ENCODE measurements around the gene TMED9. TPM values are rescaled to one million over a fixed set of nuclear protein-coding genes. Genes with fewer than 3 reads are reported as not detected.

Gene TMED9
- polyA plus RNA-seq, 1 donor (not counting 4 experiments of a cell fraction or from before 2014, with no cell fraction given): 247 TPM

DNA sequence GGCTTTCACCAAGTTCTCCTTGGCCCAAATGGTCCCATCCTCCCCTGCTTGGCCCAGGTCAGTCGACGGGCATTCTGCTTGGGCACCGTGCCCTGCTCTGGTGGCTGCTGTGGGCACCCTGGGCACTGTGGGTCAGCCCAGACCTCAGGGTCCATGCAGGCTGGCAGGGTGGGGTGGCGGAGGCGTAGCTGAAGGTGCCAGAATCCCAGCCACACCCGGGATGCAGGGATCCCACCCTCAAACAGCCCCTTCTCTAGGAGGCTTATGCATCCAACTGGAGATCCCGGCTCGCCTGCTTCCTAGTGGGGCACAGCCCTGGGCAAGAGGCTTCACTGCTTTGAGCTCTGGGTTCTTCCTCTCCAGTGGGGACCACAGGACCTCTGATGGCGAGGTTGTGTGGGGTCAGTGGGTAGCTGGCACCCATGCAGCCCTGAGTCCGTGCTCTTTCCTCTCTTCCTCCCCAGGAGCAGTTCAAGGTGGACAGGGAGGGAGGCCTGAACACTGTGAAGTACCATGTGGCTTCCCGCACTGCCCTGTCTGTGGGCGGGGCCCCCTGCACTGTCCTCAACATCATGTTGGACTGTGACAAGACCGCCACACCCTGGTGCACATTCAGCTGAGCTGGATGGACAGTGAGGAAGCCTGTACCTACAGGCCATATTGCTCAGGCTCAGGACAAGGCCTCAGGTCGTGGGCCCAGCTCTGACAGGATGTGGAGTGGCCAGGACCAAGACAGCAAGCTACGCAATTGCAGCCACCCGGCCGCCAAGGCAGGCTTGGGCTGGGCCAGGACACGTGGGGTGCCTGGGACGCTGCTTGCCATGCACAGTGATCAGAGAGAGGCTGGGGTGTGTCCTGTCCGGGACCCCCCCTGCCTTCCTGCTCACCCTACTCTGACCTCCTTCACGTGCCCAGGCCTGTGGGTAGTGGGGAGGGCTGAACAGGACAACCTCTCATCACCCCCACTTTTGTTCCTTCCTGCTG is 17.4 kb downstream of the TMED9 start:
- Histone ChIP-seq H3K4me2 (ENCODE audit: control insufficient read depth, extremely low read depth, insufficient read depth, low read depth, low read length) (no peak overlapping the region), H4K20me1 (ENCODE audit: control insufficient read depth, extremely low read depth, insufficient read depth, low read length) (no peaks in the 10 kb centered on the region), H3K9me1 (ENCODE audit: control insufficient read depth, extremely low read depth, insufficient read depth, low read length) (no peaks in the 10 kb centered on the region), H3K27me3 (ENCODE audit: control insufficient read depth, extremely low read depth, insufficient read depth, low read length) (no peaks in the 10 kb centered on the region), H3K4me3 (ENCODE audit: control insufficient read depth in 2 of 3, extremely low read depth in 1 of 3, insufficient read depth in 2 of 3, low read depth in 1 of 3, low read length in 3 of 3) (no peak overlapping the region), H3K9me3 (ENCODE audit: control insufficient read depth, low read depth, low read length) (no peaks in the 10 kb centered on the region), H2AFZ (ENCODE audit: control insufficient read depth, low read length) (no peak overlapping the region), H3K36me3 (ENCODE audit: control insufficient read depth in 2 of 2, extremely low read depth in 1 of 2, insufficient read depth in 2 of 2, low read length in 2 of 2) (peaks cover 4 to 22% of the 10 kb centered on the region in 2 experiments), H3K79me2 (ENCODE audit: control insufficient read depth, insufficient read depth, low read length) (no peaks in the 10 kb centered on the region), H3K27ac (ENCODE audit: control insufficient read depth, insufficient read depth, low read length) (no peak overlapping the region), H3K4me1 (ENCODE audit: control insufficient read depth, extremely low read depth, insufficient read depth, low read length) (no peaks in the 10 kb centered on the region), H3K9ac (ENCODE audit: control insufficient read depth, extremely low read depth, insufficient read depth, low read length) (no peak overlapping the region)
- TF ChIP-seq EZH2 (IDR thresholded peaks at IDR 0.05; ENCODE audit: low read length): no peak
- TF ChIP-seq, protein P1, sequence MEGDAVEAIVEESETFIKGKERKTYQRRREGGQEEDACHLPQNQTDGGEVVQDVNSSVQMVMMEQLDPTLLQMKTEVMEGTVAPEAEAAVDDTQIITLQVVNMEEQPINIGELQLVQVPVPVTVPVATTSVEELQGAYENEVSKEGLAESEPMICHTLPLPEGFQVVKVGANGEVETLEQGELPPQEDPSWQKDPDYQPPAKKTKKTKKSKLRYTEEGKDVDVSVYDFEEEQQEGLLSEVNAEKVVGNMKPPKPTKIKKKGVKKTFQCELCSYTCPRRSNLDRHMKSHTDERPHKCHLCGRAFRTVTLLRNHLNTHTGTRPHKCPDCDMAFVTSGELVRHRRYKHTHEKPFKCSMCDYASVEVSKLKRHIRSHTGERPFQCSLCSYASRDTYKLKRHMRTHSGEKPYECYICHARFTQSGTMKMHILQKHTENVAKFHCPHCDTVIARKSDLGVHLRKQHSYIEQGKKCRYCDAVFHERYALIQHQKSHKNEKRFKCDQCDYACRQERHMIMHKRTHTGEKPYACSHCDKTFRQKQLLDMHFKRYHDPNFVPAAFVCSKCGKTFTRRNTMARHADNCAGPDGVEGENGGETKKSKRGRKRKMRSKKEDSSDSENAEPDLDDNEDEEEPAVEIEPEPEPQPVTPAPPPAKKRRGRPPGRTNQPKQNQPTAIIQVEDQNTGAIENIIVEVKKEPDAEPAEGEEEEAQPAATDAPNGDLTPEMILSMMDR (optimal IDR thresholded peaks at IDR 0.05 in 1 of 3, IDR thresholded peaks at IDR 0.05 in 1 of 3, conservative IDR thresholded peaks at IDR 0.05 in 1 of 3; ENCODE audit: extremely low read depth in 1 of 3, insufficient read depth in 2 of 3, low read length in 3 of 3): no peak
- no peak for DNase-seq (ENCODE audit: low read depth, low spot score)
- dilution Hi-C loops (cut with MboI; ENCODE audit: extremely low pct_ligation_motif_present, low sequenced_read_pairs): no loop called here
- no peak for FAIRE-seq

DNA sequence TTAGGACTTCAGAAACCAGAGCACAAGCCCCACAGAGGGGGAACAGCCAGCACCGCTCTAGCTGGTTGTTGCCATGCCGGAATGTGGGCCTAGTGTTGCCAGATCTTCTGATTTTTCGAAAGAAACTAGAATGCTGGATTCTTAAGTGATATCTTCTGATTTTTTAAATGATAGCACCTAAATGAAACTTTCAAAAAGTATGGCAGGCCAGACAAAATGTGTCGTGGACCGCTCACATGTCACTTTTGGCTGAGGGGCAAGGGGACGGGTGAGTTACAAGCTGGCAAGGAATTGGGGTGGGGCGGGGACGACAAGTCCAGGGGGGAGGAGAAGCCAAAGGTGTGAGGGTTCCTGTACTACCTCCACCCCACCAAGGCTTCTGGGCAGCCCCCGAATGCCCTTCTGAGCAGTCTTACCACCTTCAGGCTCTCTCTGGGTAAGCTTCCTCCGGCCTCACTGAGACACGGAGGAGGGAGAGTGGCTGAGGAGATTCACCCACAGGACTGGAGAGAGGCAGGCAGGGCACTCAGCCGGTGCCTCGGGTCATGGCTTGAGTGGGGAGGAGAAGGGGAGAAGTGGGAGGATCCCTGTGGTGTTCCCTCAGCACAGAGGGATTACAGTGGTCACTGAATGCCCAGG is 18.2 kb downstream of the TMED9 start:
- Histone ChIP-seq H3K79me2 (ENCODE audit: control insufficient read depth, insufficient read depth, low read length) (no peaks in the 10 kb centered on the region), H3K4me3 (ENCODE audit: control insufficient read depth in 2 of 3, extremely low read depth in 1 of 3, insufficient read depth in 2 of 3, low read depth in 1 of 3, low read length in 3 of 3) (no peak overlapping the region), H3K9me1 (ENCODE audit: control insufficient read depth, extremely low read depth, insufficient read depth, low read length) (no peaks in the 10 kb centered on the region), H3K27ac (ENCODE audit: control insufficient read depth, insufficient read depth, low read length) (no peak overlapping the region), H3K4me1 (ENCODE audit: control insufficient read depth, extremely low read depth, insufficient read depth, low read length) (no peaks in the 10 kb centered on the region), H3K36me3 (ENCODE audit: control insufficient read depth in 2 of 2, extremely low read depth in 1 of 2, insufficient read depth in 2 of 2, low read length in 2 of 2) (peaks cover 0 to 22% of the 10 kb centered on the region in 2 experiments), H3K9me3 (ENCODE audit: control insufficient read depth, low read depth, low read length) (no peaks in the 10 kb centered on the region), H2AFZ (ENCODE audit: control insufficient read depth, low read length) (no peak overlapping the region), H3K27me3 (ENCODE audit: control insufficient read depth, extremely low read depth, insufficient read depth, low read length) (no peaks in the 10 kb centered on the region), H4K20me1 (ENCODE audit: control insufficient read depth, extremely low read depth, insufficient read depth, low read length) (no peaks in the 10 kb centered on the region), H3K4me2 (ENCODE audit: control insufficient read depth, extremely low read depth, insufficient read depth, low read depth, low read length) (no peak overlapping the region), H3K9ac (ENCODE audit: control insufficient read depth, extremely low read depth, insufficient read depth, low read length) (no peak overlapping the region)
- DNase-seq (ENCODE audit: low read depth, low spot score) (no peak), FAIRE-seq (no peak)
- dilution Hi-C loops (cut with MboI; ENCODE audit: extremely low pct_ligation_motif_present, low sequenced_read_pairs): no loop called here
- TF ChIP-seq EZH2 (IDR thresholded peaks at IDR 0.05; ENCODE audit: low read length): no peak
- TF ChIP-seq, protein P1 (optimal IDR thresholded peaks at IDR 0.05 in 1 of 3, IDR thresholded peaks at IDR 0.05 in 1 of 3, conservative IDR thresholded peaks at IDR 0.05 in 1 of 3; ENCODE audit: extremely low read depth in 1 of 3, insufficient read depth in 2 of 3, low read length in 3 of 3): no peak
